Caco-2 (cell line): ENCODE data around the gene LRRC26. TPM values are rescaled to one million over a fixed set of nuclear protein-coding genes. Genes with fewer than 3 reads are reported as not detected.

ENCODE experiments used
- BruUV-seq: library from RNA; stranded (reverse); fragments of 400-500 nt; replicated peaks from 2 replicates; lab custom pipeline; 2021; lab: Mats Ljungman, UMichigan
- CTCF ChIA-PET: fragments of 300-600 bp; sonication (Branson Sonifier 250); formaldehyde crosslinking; loops from one replicate; lab custom pipeline; 2022; ENCODE audit warnings: antibody characterized with exemption; lab: Charles Lee
- POLR2A ChIA-PET: fragments of 300-600 bp; sonication (Branson Sonifier 250); formaldehyde crosslinking; loops from one replicate; lab custom pipeline; 2022; ENCODE audit warnings: antibody characterized with exemption; lab: Charles Lee
- DNase-seq, 2 experiments: peaks; one replicate each; pipeline versions ENCODE4 v3.0.0 to v3.0.0-alpha.2; 2020 to 2022
- H3K27me3 ChIP-seq: replicated peaks from 2 replicates; pipeline ENCODE4 v1.6.0; 2011; ENCODE audit warnings: low read length; ENCODE audit not compliant: control insufficient read depth, insufficient read depth
- H3K36me3 ChIP-seq: 2 replicates; pipeline ENCODE4 v1.5.1; 2011; ENCODE audit warnings: low read length; ENCODE audit not compliant: control insufficient read depth, insufficient read depth
- H3K4me1 ChIP-seq: fragments of 250-450 bp; sonication (Bioruptor Pico); 2 replicates; pipeline ENCODE4 v1.5.1; 2020; ENCODE audit warnings: mild to moderate bottlenecking
- H3K4me3 ChIP-seq: 2 replicates; pipeline ENCODE4 v1.5.1; 2011; ENCODE audit warnings: low read depth, mild to moderate bottlenecking, control low read depth, low read length
- H3K9me3 ChIP-seq: fragments of 250-450 bp; sonication (Bioruptor Pico); 2 replicates; pipeline ENCODE4 v1.5.1; 2020; ENCODE audit warnings: mild to moderate bottlenecking, moderate library complexity
- H3K27ac Mint-ChIP-seq: one replicate; pipeline ENCODE4 v1.8.0; 2022; ENCODE audit warnings: mixed read lengths; ENCODE audit not compliant: unreplicated experiment
- H3K27me3 Mint-ChIP-seq: one replicate; pipeline ENCODE4 v1.8.0; 2022; ENCODE audit warnings: mixed read lengths; ENCODE audit not compliant: insufficient read depth, unreplicated experiment
- H3K36me3 Mint-ChIP-seq: one replicate; pipeline ENCODE4 v1.8.0; 2022; ENCODE audit warnings: mild to moderate bottlenecking, mixed read lengths; ENCODE audit not compliant: insufficient read depth, unreplicated experiment
- H3K4me1 Mint-ChIP-seq: one replicate; pipeline ENCODE4 v1.8.0; 2022; ENCODE audit warnings: low read depth, mixed read lengths; ENCODE audit not compliant: unreplicated experiment
- H3K4me3 Mint-ChIP-seq: one replicate; pipeline ENCODE4 v1.8.0; 2022; ENCODE audit warnings: mild to moderate bottlenecking, moderate library complexity, mixed read lengths; ENCODE audit not compliant: unreplicated experiment
- H3K9me3 Mint-ChIP-seq: one replicate; pipeline ENCODE4 v1.8.0; 2022; ENCODE audit warnings: mixed read lengths; ENCODE audit not compliant: unreplicated experiment
- CTCF ChIP-seq, 2 experiments: fragments of 200-600 bp in 1 of 2; IDR thresholded peaks; 1 replicate in 1 of 2; 2 replicates in 1 of 2; pipeline versions ENCODE4 v1.5.1 to v1.8.0; 2011 to 2022; ENCODE audit warnings: antibody characterized with exemption in 1 of 2, control low read depth in 1 of 2, inconsistent platforms in 1 of 2, low read depth in 1 of 2, low read length in 1 of 2, mild to moderate bottlenecking in 1 of 2, moderate library complexity in 1 of 2; ENCODE audit not compliant: insufficient read depth in 1 of 2, severe bottlenecking in 1 of 2, unreplicated experiment in 1 of 2
- intact Hi-C: fragments of 100-400 bp; cut with micrococcal nuclease; formaldehyde crosslinking; loops from one replicate; pipeline ENCODE4 v1.10.0; 2022; ENCODE audit not compliant: unreplicated experiment
- total RNA-seq: library from RNA; stranded (reverse); gene quantifications from 2 replicates; pipeline ENCODE4 v1.2.3, GENCODE V29; 2022

LRRC26 gene
- total RNA-seq, 1 experiment from 2014 or later: 2.9 TPM

- H3K4me3 ChIP-seq: no peak overlapping the region
- peaks cover 39% of the 10 kb centered on the region for H3K36me3 Mint-ChIP-seq
- intact Hi-C loops: no loop called here
- H3K36me3 ChIP-seq: no peaks in the 10 kb centered on the region
- no peak overlapping the region for H3K27ac Mint-ChIP-seq
- no peaks in the 10 kb centered on the region for H3K27me3 Mint-ChIP-seq
- H3K4me1 ChIP-seq: peaks cover 8% of the 10 kb centered on the region; the same call in 1 of the 2 replicates
- peak in 1 of 2 experiments; percentile 43 for DNase-seq
- H3K9me3 Mint-ChIP-seq: no peaks in the 10 kb centered on the region
- H3K27me3 ChIP-seq: no peaks in the 10 kb centered on the region; the same call in 1 of the 2 replicates
- CTCF ChIA-PET: interaction anchor here (0.6 to 2.0 kb wide), 7 partner anchors 45 to 178 kb away, joined by 3 to 5 read pairs (median 4); partner anchors contain the start of genes RNF208 and RNF224
- POLR2A ChIA-PET: interaction anchor here (0.5 to 1.1 kb wide), 4 partner anchors 24 to 89 kb away, joined by 3 to 5 read pairs (median 4); no protein-coding TSS in a partner anchor
- no peaks in the 10 kb centered on the region for H3K9me3 ChIP-seq
- TF ChIP-seq CTCF (IDR thresholded peaks at IDR 0.05; ENCODE audit: insufficient read depth in 1 of 2, low read depth in 1 of 2, low read length in 1 of 2, severe bottlenecking in 1 of 2, unreplicated experiment in 1 of 2): peak; percentile 9 to 18
- no TSS peak for BruUV-seq
- no peak overlapping the region for H3K4me3 Mint-ChIP-seq
- H3K4me1 Mint-ChIP-seq: no peaks in the 10 kb centered on the region
These were observed 5.0 kb upstream of the LRRC26 start for GRCh38 chr9:137174722-137175293.

- Mint-ChIP-seq H3K36me3 (peaks cover 31% of the 10 kb centered on the region), H3K27me3 (no peaks in the 10 kb centered on the region), H3K4me3 (no peak overlapping the region), H3K4me1 (no peaks in the 10 kb centered on the region), H3K9me3 (no peaks in the 10 kb centered on the region), H3K27ac (no peak overlapping the region)
- H3K4me3 ChIP-seq: no peak overlapping the region
- H3K4me1 ChIP-seq: peaks cover 10% of the 10 kb centered on the region; the same call in 1 of the 2 replicates
- no peaks in the 10 kb centered on the region for H3K9me3 ChIP-seq
- no peak for DNase-seq
- H3K36me3 ChIP-seq: no peaks in the 10 kb centered on the region
- intact Hi-C loops: no loop called here
- no TSS peak for BruUV-seq
- TF ChIP-seq CTCF (IDR thresholded peaks at IDR 0.05; ENCODE audit: insufficient read depth in 1 of 2, low read depth in 1 of 2, low read length in 1 of 2, severe bottlenecking in 1 of 2, unreplicated experiment in 1 of 2): no peak
- ChIA-PET CTCF (interaction anchor here (0.6 to 1.5 kb wide), 5 partner anchors 46 to 63 kb away, joined by 3 to 5 read pairs (median 4); partner anchors contain the start of genes RNF208 and RNF224), POLR2A (interaction anchor here (0.5 to 0.9 kb wide), 3 partner anchors 23 to 88 kb away, joined by 3 to 5 read pairs (median 4); no protein-coding TSS in a partner anchor)
- no peaks in the 10 kb centered on the region; the same call in 1 of the 2 replicates for H3K27me3 ChIP-seq
These were observed 4.2 kb upstream of the LRRC26 start for GRCh38 chr9:137173796-137174664.
